HEK293 (cell line): Measurements from ENCODE around the gene PIWIL1.

ENCODE experiments used
- CTCF ChIA-PET: fragments of 350-600 bp; formaldehyde crosslinking; extraction: SDS; loops from one replicate; lab custom pipeline; 2021; ENCODE audit warnings: antibody characterized with exemption; lab: Yijun Ruan, JAX
- POLR2A ChIA-PET: fragments of 300-600 bp; formaldehyde crosslinking; extraction: SDS; loops from one replicate; lab custom pipeline; 2020; ENCODE audit warnings: antibody characterized with exemption, inconsistent platforms; lab: Yijun Ruan, JAX
- H3K27ac ChIP-seq: fragments of 200-500 bp; sonication (Bioruptor generic); 2 replicates; pipeline ENCODE4 v1.5.1; 2014; ENCODE audit warnings: low read depth, low read length, control low read depth, inconsistent platforms; ENCODE audit errors: extremely low read depth
- H3K36me3 ChIP-seq, 2 experiments: fragments of 200-500 bp in 1 of 2; sonication (Bioruptor generic) in 1 of 2; 1 replicate in 1 of 2; 2 replicates in 1 of 2; pipeline ENCODE4 v1.5.1; 2014 to 2017; ENCODE audit warnings: inconsistent platforms in 2 of 2, low read length in 2 of 2; ENCODE audit not compliant: control insufficient read depth in 2 of 2, insufficient read depth in 1 of 2
- H3K4me1 ChIP-seq: fragments of 200-500 bp; sonication (Bioruptor generic); 2 replicates; pipeline ENCODE4 v1.5.1; 2014; ENCODE audit warnings: mild to moderate bottlenecking, low read length, inconsistent platforms; ENCODE audit not compliant: control insufficient read depth, insufficient read depth
- H3K4me3 ChIP-seq: 2 replicates; pipeline ENCODE4 v1.5.1; 2011; ENCODE audit warnings: low read depth, mild to moderate bottlenecking, control low read depth, low read length, moderate library complexity
- H3K9me3 ChIP-seq: fragments of 200-500 bp; sonication (Bioruptor generic); 2 replicates; pipeline ENCODE4 v1.5.1; 2014; ENCODE audit warnings: low read depth, low read length, inconsistent platforms; ENCODE audit not compliant: control insufficient read depth, insufficient read depth
- GLI2 ChIP-seq: fragments of 450-650 bp; formaldehyde crosslinking; IDR thresholded peaks from 2 replicates; pipeline ENCODE4; 2017; ENCODE audit warnings: missing biosample characterization, missing genetic modification characterization, low read depth, borderline replicate concordance
- GLIS2 ChIP-seq: fragments of 450-650 bp; formaldehyde crosslinking; IDR thresholded peaks from 2 replicates; pipeline ENCODE4 v1.5.1; 2016; ENCODE audit warnings: missing biosample characterization, missing genetic modification characterization
- HIC1 ChIP-seq: fragments of 450-650 bp; formaldehyde crosslinking; IDR thresholded peaks from 2 replicates; pipeline ENCODE4 v1.5.1; 2016; ENCODE audit warnings: missing biosample characterization, missing genetic modification characterization
- HOXC10 ChIP-seq: sonication (generic); formaldehyde crosslinking; IDR thresholded peaks from 2 replicates; pipeline ENCODE4 v1.8.1; 2023; ENCODE audit warnings: mild to moderate bottlenecking, missing genetic modification reagents
- KLF10 ChIP-seq: fragments of 450-650 bp; IDR thresholded peaks from 2 replicates; pipeline ENCODE4 v1.5.1; 2018; ENCODE audit warnings: missing biosample characterization, mild to moderate bottlenecking, missing genetic modification characterization
- MZF1 ChIP-seq: fragments of 450-650 bp; formaldehyde crosslinking; IDR thresholded peaks from 2 replicates; pipeline ENCODE4 v1.5.1; 2017; ENCODE audit warnings: missing biosample characterization, missing genetic modification characterization, borderline replicate concordance
- OSR2 ChIP-seq: fragments of 450-650 bp; formaldehyde crosslinking; IDR thresholded peaks from 2 replicates; pipeline ENCODE4 v1.5.1; 2016; ENCODE audit warnings: missing biosample characterization, missing genetic modification characterization
- PRDM2 ChIP-seq: fragments of 450-650 bp; formaldehyde crosslinking; IDR thresholded peaks from 2 replicates; pipeline ENCODE4 v1.5.1; 2016; ENCODE audit warnings: missing biosample characterization, missing genetic modification characterization, borderline replicate concordance
- ZNF140 ChIP-seq: fragments of 450-650 bp; formaldehyde crosslinking; IDR thresholded peaks from 2 replicates; pipeline ENCODE4 v1.5.1; 2016; ENCODE audit warnings: missing biosample characterization, missing genetic modification characterization
- ZNF26 ChIP-seq: fragments of 450-650 bp; formaldehyde crosslinking; IDR thresholded peaks from 2 replicates; pipeline ENCODE4 v1.5.1; 2016; ENCODE audit warnings: missing biosample characterization, missing genetic modification characterization
- ZNF292 ChIP-seq: fragments of 450-650 bp; formaldehyde crosslinking; IDR thresholded peaks from 2 replicates; pipeline ENCODE4 v1.5.1; 2016; ENCODE audit warnings: low read depth, missing biosample characterization, missing genetic modification characterization, borderline replicate concordance
- ZNF324 ChIP-seq: fragments of 450-650 bp; formaldehyde crosslinking; IDR thresholded peaks from 2 replicates; pipeline ENCODE4 v1.5.1; 2016; ENCODE audit warnings: missing biosample characterization, missing genetic modification characterization
- ZNF391 ChIP-seq: fragments of 450-650 bp; formaldehyde crosslinking; IDR thresholded peaks from 2 replicates; pipeline ENCODE4 v1.5.1; 2016; ENCODE audit warnings: low read depth, missing biosample characterization, missing genetic modification characterization, borderline replicate concordance
- ZNF473 ChIP-seq: fragments of 450-650 bp; formaldehyde crosslinking; IDR thresholded peaks from 2 replicates; pipeline ENCODE4 v1.5.1; 2017; ENCODE audit warnings: missing biosample characterization, missing genetic modification characterization
- ZNF501 ChIP-seq: fragments of 450-650 bp; formaldehyde crosslinking; IDR thresholded peaks from 2 replicates; pipeline ENCODE4 v1.5.1; 2016; ENCODE audit warnings: missing biosample characterization, missing genetic modification characterization
- ZNF600 ChIP-seq: fragments of 450-650 bp; formaldehyde crosslinking; IDR thresholded peaks from 2 replicates; pipeline ENCODE4 v1.5.1; 2016; ENCODE audit warnings: missing biosample characterization, missing genetic modification characterization
- ZNF623 ChIP-seq: fragments of 450-650 bp; formaldehyde crosslinking; IDR thresholded peaks from 2 replicates; pipeline ENCODE4 v1.5.1; 2016; ENCODE audit warnings: missing biosample characterization, missing genetic modification characterization
- ZNF645 ChIP-seq: fragments of 450-650 bp; formaldehyde crosslinking; IDR thresholded peaks from 2 replicates; pipeline ENCODE4; 2016; ENCODE audit warnings: missing biosample characterization, missing genetic modification characterization
- ZNF664 ChIP-seq: fragments of 450-650 bp; formaldehyde crosslinking; IDR thresholded peaks from 2 replicates; pipeline ENCODE4 v1.5.1; 2016; ENCODE audit warnings: missing biosample characterization, missing genetic modification characterization
- ZNF692 ChIP-seq: fragments of 450-650 bp; formaldehyde crosslinking; IDR thresholded peaks from 2 replicates; pipeline ENCODE4 v1.5.1; 2016; ENCODE audit warnings: missing biosample characterization, missing genetic modification characterization
- ZSCAN4 ChIP-seq: fragments of 450-650 bp; formaldehyde crosslinking; IDR thresholded peaks from 2 replicates; pipeline ENCODE4 v1.5.1; 2017; ENCODE audit warnings: missing biosample characterization, missing genetic modification characterization
- ZSCAN5A ChIP-seq: fragments of 450-650 bp; formaldehyde crosslinking; IDR thresholded peaks from 2 replicates; pipeline ENCODE4 v1.5.1; 2016; ENCODE audit warnings: missing biosample characterization, missing genetic modification characterization

The PIWIL1 gene

GRCh38 chr12:130405332-130405731, 67.6 kb downstream of the PIWIL1 start (continued):
- TF ChIP-seq PRDM2 (tag by site-specific recombination) (no peak), ZNF473 (no peak), OSR2 (tag by site-specific recombination) (no peak), ZNF26 (tag by site-specific recombination) (no peak), ZNF664 (tag by site-specific recombination) (no peak), ZNF600 (tag by site-specific recombination) (no peak)

GRCh38 chr12:130412384-130412783, 74.7 kb downstream of the PIWIL1 start:
- Histone ChIP-seq H3K36me3 (no peaks in the 10 kb centered on the region), H3K4me1 (no peaks in the 10 kb centered on the region), H3K9me3 (no peaks in the 10 kb centered on the region), H3K27ac (no peak overlapping the region), H3K4me3 (no peak overlapping the region)
- ChIA-PET POLR2A (no interaction called here), CTCF (no interaction called here)
- TF ChIP-seq KLF10 (tag by site-specific recombination) = no peak
- TF ChIP-seq ZNF600 (tag by site-specific recombination) = no peak
- TF ChIP-seq OSR2 (tag by site-specific recombination) = no peak
- no peak for TF ChIP-seq ZNF140
- no peak for TF ChIP-seq MZF1 (tag by site-specific recombination)
- TF ChIP-seq ZNF501 (tag by site-specific recombination) = no peak
- no peak for TF ChIP-seq ZSCAN4
- no peak for TF ChIP-seq GLIS2
- TF ChIP-seq ZSCAN5A = no peak
- no peak for TF ChIP-seq GLI2 (tag by site-specific recombination)
- TF ChIP-seq ZNF692 (tag by site-specific recombination) = no peak
- no peak for TF ChIP-seq HIC1
- TF ChIP-seq ZNF292 (tag by site-specific recombination) = no peak
- no peak for TF ChIP-seq ZNF623
- no peak for TF ChIP-seq ZNF664 (tag by site-specific recombination)
- no peak for TF ChIP-seq ZNF324
- TF ChIP-seq HOXC10 (CRISPR knock-in tag) = no peak
- TF ChIP-seq ZNF391 (tag by site-specific recombination) = no peak
- TF ChIP-seq ZNF645 = no peak
